Gastroesophageal sphincter (tissue), 4 donors: Measurements from ENCODE around the gene GRHL3. TPM values are rescaled to one million over a fixed set of nuclear protein-coding genes. Genes with fewer than 3 reads are reported as not detected.

Source experiments
- ATAC-seq: fragments of 150-250 bp; one replicate; pipeline ENCODE4 v1.9.1; 2016; ENCODE audit warnings: mild to moderate bottlenecking, moderate library complexity
- H3K27ac ChIP-seq, 4 donors: fragments of 200-600 bp; sonication (generic) in 3 of 4; 1 replicate in 3 of 4; 2 replicates in 1 of 4; pipeline ENCODE4 v1.5.1; 2016 to 2019
- H3K27me3 ChIP-seq: fragments of 200-600 bp; sonication (generic); one replicate; pipeline ENCODE4 v1.5.1; 2019
- H3K36me3 ChIP-seq, 2 donors: fragments of 200-600 bp; sonication (generic); one replicate each; pipeline ENCODE4 v1.5.1; 2019; ENCODE audit warnings: control low read depth in 1 of 2
- H3K4me1 ChIP-seq, 3 donors: fragments of 200-600 bp; sonication (generic); 1 replicate in 2 of 3; 2 replicates in 1 of 3; pipeline ENCODE4 v1.5.1; 2016 to 2019; ENCODE audit warnings: control low read depth in 2 of 3
- H3K4me3 ChIP-seq, 2 donors: fragments of 200-600 bp; sonication (generic); one replicate each; pipeline ENCODE4 v1.5.1; 2019; ENCODE audit warnings: mild to moderate bottlenecking in 1 of 2, moderate library complexity in 1 of 2
- H3K9me3 ChIP-seq, 3 donors: fragments of 200-600 bp; sonication (generic); one replicate each; pipeline ENCODE4 v1.5.1; 2017 to 2019; ENCODE audit warnings: control low read depth in 2 of 3
- EP300 ChIP-seq: sonication (generic); formaldehyde crosslinking; IDR thresholded peaks from one replicate; pipeline ENCODE4 v1.6.1; 2017; ENCODE audit warnings: antibody characterized with exemption, mild to moderate bottlenecking
- POLR2A ChIP-seq, 2 donors: fragments of 450-650 bp; IDR thresholded peaks; one replicate each; pipeline ENCODE4 v1.6.1; 2017; ENCODE audit warnings: antibody characterized with exemption in 2 of 2, mild to moderate bottlenecking in 2 of 2, moderate library complexity in 1 of 2
- POLR2AphosphoS5 ChIP-seq: sonication (generic); formaldehyde crosslinking; IDR thresholded peaks from one replicate; pipeline ENCODE4 v1.6.1; 2017; ENCODE audit warnings: antibody characterized with exemption
- WGBS, 2 donors: methylation state at CpG; one replicate each; pipeline ENCODE4 v1.1.5; 2018; ENCODE audit warnings: low coverage in 1 of 2; 5-methylcytosine and 5-hydroxymethylcytosine counted together
- total RNA-seq, 4 donors: library from RNA; depleted of rRNA; stranded (reverse); fragments of >200 nt; gene quantifications; one replicate each; pipeline ENCODE4 v1.1.0, GENCODE V29; 2016
- TF ChIP-seq, protein P1 (sequence below), 4 experiments: fragments of 200-600 bp in 2 of 4; fragments of 450-650 bp in 2 of 4; sonication (generic) in 1 of 4; IDR thresholded peaks; one replicate each; pipeline ENCODE4 v1.5.1; 2017 to 2019; ENCODE audit warnings: antibody characterized with exemption in 4 of 4, mild to moderate bottlenecking in 2 of 4, moderate library complexity in 2 of 4

The GRHL3 gene
- total RNA-seq, 4 donors from 2014 or later = 0.13 to 4.9 (median 0.31) TPM; not detected in 1

DNA sequence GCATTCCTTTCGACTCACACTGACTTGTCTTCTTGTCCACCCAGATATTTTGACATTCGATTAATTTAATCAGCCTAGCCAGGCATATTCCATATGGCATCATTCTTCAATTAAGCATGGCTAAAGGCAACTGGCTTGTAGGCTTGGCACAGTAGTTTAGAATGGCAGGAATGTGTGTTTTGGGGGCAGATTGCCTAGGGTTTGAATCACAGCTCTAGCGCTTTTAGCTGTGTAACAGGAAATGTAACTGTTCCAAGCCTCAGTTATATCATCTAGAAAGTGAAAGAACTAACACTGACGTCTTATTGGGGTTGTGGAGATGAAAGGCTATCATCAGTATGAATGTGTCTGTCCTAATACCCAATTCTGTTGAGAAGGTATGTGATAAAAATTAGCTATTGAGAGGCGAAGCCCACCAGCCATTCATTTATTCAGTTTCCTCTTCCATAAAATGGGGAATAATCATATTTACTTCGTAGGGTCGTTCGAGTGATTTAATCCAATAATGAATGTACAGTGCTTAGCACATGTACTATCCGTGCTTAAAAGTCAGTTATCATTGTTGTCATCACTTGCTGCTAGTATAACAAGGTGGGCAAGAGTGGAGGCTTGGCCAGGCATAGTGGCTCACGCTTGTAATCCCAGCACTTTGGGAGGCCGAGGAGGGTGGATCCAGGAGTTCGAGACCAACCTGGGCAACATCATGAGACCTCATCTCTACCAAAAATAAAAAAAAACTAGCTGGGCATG lies 41.6 kb upstream of the GRHL3 start:
- no peak overlapping the region for H3K4me3 ChIP-seq
- H3K27me3 ChIP-seq = peaks cover 35% of the 10 kb centered on the region
- WGBS, 2 donors = 68 to 73% methylated on average over 9 to 11 of the region's 12 CpGs
- peaks cover 0 to 20% (median 0%) of the 10 kb centered on the region in 3 donors for H3K9me3 ChIP-seq
- no peak for TF ChIP-seq POLR2AphosphoS5
- TF ChIP-seq, protein P1, sequence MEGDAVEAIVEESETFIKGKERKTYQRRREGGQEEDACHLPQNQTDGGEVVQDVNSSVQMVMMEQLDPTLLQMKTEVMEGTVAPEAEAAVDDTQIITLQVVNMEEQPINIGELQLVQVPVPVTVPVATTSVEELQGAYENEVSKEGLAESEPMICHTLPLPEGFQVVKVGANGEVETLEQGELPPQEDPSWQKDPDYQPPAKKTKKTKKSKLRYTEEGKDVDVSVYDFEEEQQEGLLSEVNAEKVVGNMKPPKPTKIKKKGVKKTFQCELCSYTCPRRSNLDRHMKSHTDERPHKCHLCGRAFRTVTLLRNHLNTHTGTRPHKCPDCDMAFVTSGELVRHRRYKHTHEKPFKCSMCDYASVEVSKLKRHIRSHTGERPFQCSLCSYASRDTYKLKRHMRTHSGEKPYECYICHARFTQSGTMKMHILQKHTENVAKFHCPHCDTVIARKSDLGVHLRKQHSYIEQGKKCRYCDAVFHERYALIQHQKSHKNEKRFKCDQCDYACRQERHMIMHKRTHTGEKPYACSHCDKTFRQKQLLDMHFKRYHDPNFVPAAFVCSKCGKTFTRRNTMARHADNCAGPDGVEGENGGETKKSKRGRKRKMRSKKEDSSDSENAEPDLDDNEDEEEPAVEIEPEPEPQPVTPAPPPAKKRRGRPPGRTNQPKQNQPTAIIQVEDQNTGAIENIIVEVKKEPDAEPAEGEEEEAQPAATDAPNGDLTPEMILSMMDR (IDR thresholded peaks at IDR 0.05) = no peak
- no peak for TF ChIP-seq EP300
- TF ChIP-seq POLR2A (IDR thresholded peaks at IDR 0.05) = no peak
- no peaks in the 10 kb centered on the region for H3K4me1 ChIP-seq
- no peak overlapping the region for H3K27ac ChIP-seq
- no peaks in the 10 kb centered on the region for H3K36me3 ChIP-seq
- ATAC-seq = no peak

DNA sequence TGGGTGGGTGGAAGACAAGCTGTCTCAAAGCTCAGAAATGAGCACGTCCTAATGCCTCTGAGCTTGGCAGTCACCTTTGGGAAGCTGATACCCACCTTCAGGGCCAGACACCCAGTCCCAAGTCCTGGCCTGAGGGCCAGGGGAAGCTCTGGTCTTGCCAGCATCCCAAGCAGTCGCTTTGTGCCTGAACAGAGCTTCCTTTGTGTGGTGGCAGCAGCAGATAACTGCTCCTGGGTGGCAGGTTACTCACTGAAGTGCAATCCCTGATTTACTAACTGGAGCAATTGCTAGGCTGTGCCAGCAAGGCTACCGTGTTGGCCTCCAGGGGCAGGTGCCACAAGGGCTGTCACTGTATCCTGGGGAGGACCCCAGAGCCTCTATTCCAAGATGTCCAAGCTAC lies 40.4 kb upstream of the GRHL3 start:
- H3K4me3 ChIP-seq = no peak overlapping the region
- no peak for TF ChIP-seq EP300
- TF ChIP-seq, protein P1 (IDR thresholded peaks at IDR 0.05) = no peak
- TF ChIP-seq POLR2A (IDR thresholded peaks at IDR 0.05) = no peak
- no peak for TF ChIP-seq POLR2AphosphoS5
- no peak for ATAC-seq
- no CpG with 5 or more reads among the region's 3 CpGs for WGBS, 2 donors
- H3K27me3 ChIP-seq = peaks cover 33% of the 10 kb centered on the region
- H3K36me3 ChIP-seq = no peaks in the 10 kb centered on the region
- H3K9me3 ChIP-seq = peaks cover 0 to 9% (median 0%) of the 10 kb centered on the region in 3 donors
- H3K27ac ChIP-seq = no peak overlapping the region
- no peaks in the 10 kb centered on the region for H3K4me1 ChIP-seq

DNA sequence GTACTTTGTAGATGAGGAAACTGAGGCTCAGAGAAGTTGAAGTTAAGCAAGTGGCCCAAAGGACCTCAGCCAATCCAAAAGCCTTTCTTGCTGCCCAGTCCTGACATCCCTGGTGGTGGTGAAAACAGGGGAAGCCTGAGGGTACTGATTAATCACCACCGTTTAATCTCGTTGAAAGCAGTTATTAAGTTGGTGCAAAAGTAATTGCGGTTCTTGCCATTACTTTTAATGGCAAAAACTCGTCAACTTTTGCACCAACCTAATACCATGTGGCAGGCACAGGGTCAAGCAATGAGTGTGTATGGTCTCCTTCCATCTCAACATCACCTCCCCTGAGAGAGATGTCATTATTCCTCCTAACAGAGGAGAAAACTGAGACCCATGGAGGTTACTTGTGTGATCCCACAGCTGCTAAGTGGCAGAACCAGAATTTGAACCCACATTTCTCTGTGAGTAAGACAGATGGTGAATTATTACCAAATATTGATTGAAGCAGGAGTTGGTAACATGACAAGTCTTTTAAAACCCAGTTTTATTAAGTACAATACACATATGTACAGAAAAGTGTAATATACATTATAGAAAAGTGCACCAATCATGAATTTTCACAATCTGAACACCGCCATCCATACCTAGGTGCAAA lies 39.4 kb upstream of the GRHL3 start:
- ATAC-seq = no peak
- no peaks in the 10 kb centered on the region for H3K36me3 ChIP-seq
- H3K27me3 ChIP-seq = peaks cover 25% of the 10 kb centered on the region
- H3K27ac ChIP-seq = no peak overlapping the region
- no peaks in the 10 kb centered on the region for H3K4me1 ChIP-seq
- no peak overlapping the region for H3K4me3 ChIP-seq
- H3K9me3 ChIP-seq = no peaks in the 10 kb centered on the region
- WGBS, 2 donors = 84 to 94% methylated on average over 4 to 5 of the region's 5 CpGs
- TF ChIP-seq POLR2A (IDR thresholded peaks at IDR 0.05) (no peak), POLR2AphosphoS5 (no peak), EP300 (no peak)
- TF ChIP-seq, protein P1 (IDR thresholded peaks at IDR 0.05) = no peak

DNA sequence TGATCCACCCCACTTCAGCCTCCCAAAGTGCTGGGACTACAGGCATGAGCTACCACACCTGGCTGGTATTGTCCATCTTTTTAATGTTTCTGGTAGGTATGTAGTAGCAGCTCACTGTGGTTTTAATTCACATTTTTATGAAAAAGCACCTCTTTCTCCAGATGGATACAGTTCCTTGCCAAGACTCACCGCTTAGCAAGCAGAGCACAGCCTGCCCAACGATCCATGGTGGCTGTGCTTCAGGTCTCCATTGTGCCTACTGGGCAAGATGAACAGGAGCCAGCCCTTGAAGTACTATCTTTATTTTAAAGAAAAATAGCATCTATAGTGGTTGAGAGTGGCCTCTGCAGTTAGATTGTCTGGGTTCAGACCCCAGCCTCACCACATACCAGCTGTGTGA lies 37.6 kb upstream of the GRHL3 start:
- no peak for ATAC-seq
- WGBS, 2 donors = 91% methylated on average over 2 of the region's 2 CpGs; no CpG with 5 or more reads in 1 of the 2 donors
- Histone ChIP-seq H3K4me3 (no peak overlapping the region), H3K27me3 (peaks cover 15% of the 10 kb centered on the region), H3K9me3 (no peaks in the 10 kb centered on the region), H3K27ac (no peak overlapping the region), H3K4me1 (no peaks in the 10 kb centered on the region), H3K36me3 (no peaks in the 10 kb centered on the region)
- no peak for TF ChIP-seq EP300
- no peak for TF ChIP-seq POLR2AphosphoS5
- no peak for TF ChIP-seq POLR2A (IDR thresholded peaks at IDR 0.05)
- TF ChIP-seq, protein P1 (IDR thresholded peaks at IDR 0.05) = no peak

DNA sequence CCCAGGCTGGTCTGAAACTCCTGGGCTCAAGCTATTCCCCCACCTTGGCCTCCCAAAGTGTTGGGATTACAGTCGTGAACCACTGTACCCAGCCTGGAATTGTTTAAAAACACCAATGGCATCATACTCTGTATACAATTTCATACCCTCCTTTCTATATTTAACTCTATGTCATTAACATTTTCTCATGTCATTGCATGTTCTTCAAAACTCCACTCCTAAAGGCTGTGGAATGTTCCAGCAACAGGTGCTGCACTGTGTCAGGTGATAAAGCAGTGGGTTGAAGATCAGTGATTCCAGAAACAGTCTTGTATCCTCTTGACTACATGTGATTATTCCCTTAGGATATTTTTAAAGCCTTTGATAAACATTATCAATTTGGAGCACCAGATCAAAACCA lies 36.7 kb upstream of the GRHL3 start:
- Histone ChIP-seq H3K36me3 (no peaks in the 10 kb centered on the region), H3K27me3 (peaks cover 15% of the 10 kb centered on the region), H3K4me1 (no peaks in the 10 kb centered on the region), H3K4me3 (no peak overlapping the region), H3K27ac (no peak overlapping the region), H3K9me3 (no peaks in the 10 kb centered on the region)
- TF ChIP-seq POLR2A (IDR thresholded peaks at IDR 0.05) (no peak), EP300 (no peak)
- TF ChIP-seq, protein P1 (IDR thresholded peaks at IDR 0.05) = no peak
- ATAC-seq = no peak
- WGBS, 2 donors = 43 to 44% methylated on average over 1 of the region's 1 CpG
